ENCODE measurements around the gene FNDC3A. TPM values are rescaled to one million over a fixed set of nuclear protein-coding genes. Genes with fewer than 3 reads are reported as not detected.
"Not testable (repeated sequence)": the region's sequence is repeated elsewhere in the genome, so short reads cannot be mapped to it uniquely, and the experiment has no call there.

FNDC3A gene
- total and polyA plus RNA-seq, 2 donors from 2014 or later, result 12.5 to 67.8 TPM

GRCh38 chr13:49058761-49059160, 83.0 kb downstream of the FNDC3A start:
- Histone ChIP-seq H3K9ac (ENCODE audit: low read length in 3 of 3) (no peak overlapping the region), H3K27ac (ENCODE audit: low read depth in 2 of 2, low read length in 2 of 2) (no peak overlapping the region), H3K27me3 (ENCODE audit: control insufficient read depth, insufficient read depth, low read length) (no peaks in the 10 kb centered on the region), H3K9me3 (ENCODE audit: control insufficient read depth in 2 of 3, insufficient read depth in 1 of 3, low read length in 3 of 3) (no peaks in the 10 kb centered on the region), H3K4me1 (ENCODE audit: control insufficient read depth in 2 of 3, insufficient read depth in 2 of 3, low read depth in 1 of 3, low read length in 3 of 3) (no peaks in the 10 kb centered on the region), H3K36me3 (ENCODE audit: control insufficient read depth in 2 of 3, insufficient read depth in 3 of 3, low read length in 3 of 3) (no peaks in the 10 kb centered on the region), H3K4me3 (ENCODE audit: low read length in 3 of 3) (no peak overlapping the region)
- no peak for TF ChIP-seq CTCF (IDR thresholded peaks at IDR 0.05; ENCODE audit: borderline replicate concordance, extremely low read depth, insufficient read depth)
- intact Hi-C loops (cut with DNase I), result no loop called here
- no peak for DNase-seq
- no peak for FAIRE-seq

GRCh38 chr13:49060678-49061387, 85.1 kb downstream of the FNDC3A start:
- intact Hi-C loops (cut with DNase I), result no loop called here
- no peak overlapping the region for H3K27ac ChIP-seq (ENCODE audit: low read depth in 2 of 2, low read length in 2 of 2)
- H3K4me3 ChIP-seq (ENCODE audit: low read length in 3 of 3), result no peak overlapping the region
- H3K27me3 ChIP-seq (ENCODE audit: control insufficient read depth, insufficient read depth, low read length), result no peaks in the 10 kb centered on the region
- DNase-seq, result no peak
- H3K9ac ChIP-seq (ENCODE audit: low read length in 3 of 3), result no peak overlapping the region
- H3K4me1 ChIP-seq (ENCODE audit: control insufficient read depth in 2 of 3, insufficient read depth in 2 of 3, low read depth in 1 of 3, low read length in 3 of 3), result no peaks in the 10 kb centered on the region
- H3K9me3 ChIP-seq (ENCODE audit: control insufficient read depth in 2 of 3, insufficient read depth in 1 of 3, low read length in 3 of 3), result no peaks in the 10 kb centered on the region
- no peaks in the 10 kb centered on the region for H3K36me3 ChIP-seq (ENCODE audit: control insufficient read depth in 2 of 3, insufficient read depth in 3 of 3, low read length in 3 of 3)
- FAIRE-seq, result no peak
- TF ChIP-seq CTCF (IDR thresholded peaks at IDR 0.05; ENCODE audit: borderline replicate concordance, extremely low read depth, insufficient read depth), result no peak

GRCh38 chr13:49061388-49061752, 85.7 kb downstream of the FNDC3A start:
- H3K27me3 ChIP-seq (ENCODE audit: control insufficient read depth, insufficient read depth, low read length); H3K27ac ChIP-seq (ENCODE audit: low read depth in 2 of 2, low read length in 2 of 2); H3K9me3 ChIP-seq (ENCODE audit: control insufficient read depth in 2 of 3, insufficient read depth in 1 of 3, low read length in 3 of 3); intact Hi-C loops (cut with DNase I); H3K9ac ChIP-seq (ENCODE audit: low read length in 3 of 3); FAIRE-seq; DNase-seq; H3K4me3 ChIP-seq (ENCODE audit: low read length in 3 of 3); H3K36me3 ChIP-seq (ENCODE audit: control insufficient read depth in 2 of 3, insufficient read depth in 3 of 3, low read length in 3 of 3); H3K4me1 ChIP-seq (ENCODE audit: control insufficient read depth in 2 of 3, insufficient read depth in 2 of 3, low read depth in 1 of 3, low read length in 3 of 3): not testable (repeated sequence)

- intact Hi-C loops (cut with DNase I), result no loop called here
- Histone ChIP-seq H3K27ac (ENCODE audit: low read depth in 2 of 2, low read length in 2 of 2) (no peak overlapping the region), H3K4me1 (ENCODE audit: control insufficient read depth in 2 of 3, insufficient read depth in 2 of 3, low read depth in 1 of 3, low read length in 3 of 3) (no peaks in the 10 kb centered on the region), H3K9ac (ENCODE audit: low read length in 3 of 3) (no peak overlapping the region), H3K4me3 (ENCODE audit: low read length in 3 of 3) (no peak overlapping the region), H3K27me3 (ENCODE audit: control insufficient read depth, insufficient read depth, low read length) (no peaks in the 10 kb centered on the region), H3K36me3 (ENCODE audit: control insufficient read depth in 2 of 3, insufficient read depth in 3 of 3, low read length in 3 of 3) (no peaks in the 10 kb centered on the region), H3K9me3 (ENCODE audit: control insufficient read depth in 2 of 3, insufficient read depth in 1 of 3, low read length in 3 of 3) (no peaks in the 10 kb centered on the region)
- TF ChIP-seq CTCF (IDR thresholded peaks at IDR 0.05; ENCODE audit: borderline replicate concordance, extremely low read depth, insufficient read depth), result no peak
- FAIRE-seq (no peak), DNase-seq (no peak)
These were observed 86.7 kb downstream of the FNDC3A start for GRCh38 chr13:49062297-49062896.
